ENCODE data around the gene PNPLA5. TPM values are rescaled to one million over a fixed set of nuclear protein-coding genes. Genes with fewer than 3 reads are reported as not detected.

Gene PNPLA5
- total and polyA plus RNA-seq, 2 of the 8 experiments (the other 6 are each of a cell fraction or from before 2014, with no cell fraction given) = 3.9 to 6.8 TPM

GRCh38 chr22:43848366-43849171 lies 43.2 kb downstream of the PNPLA5 start:
- Histone ChIP-seq H4K5ac (ENCODE audit: insufficient read length, low read depth, low read length) (peak overlapping the region; percentile 34), H3K4me2 (ENCODE audit: insufficient read depth in 1 of 2, low read depth in 2 of 2, low read length in 2 of 2) (no peak overlapping the region), H3K56ac (replicated peaks; ENCODE audit: insufficient read length, low read depth, low read length) (no peak overlapping the region), H3K23ac (ENCODE audit: insufficient read length) (no peak overlapping the region), H2BK5ac (ENCODE audit: low read depth, low read length) (peak overlapping the region; percentile 63; the same call in 1 of the 2 replicates), H2BK120ac (replicated peaks; ENCODE audit: low read depth, low read length) (no peak overlapping the region), H3K79me1 (ENCODE audit: low read depth, low read length) (peaks cover 44% of the 10 kb centered on the region), H2AK5ac (ENCODE audit: low read depth, low read length) (no peak overlapping the region), H3K4me1 (replicated peaks in 1 of 4; ENCODE audit: control insufficient read depth in 3 of 4, insufficient read depth in 4 of 4, low read length in 3 of 4) (peaks cover 0 to 16% (median 2%) of the 10 kb centered on the region in 4 experiments; a peak in 5 of 7 replicates), H2BK15ac (ENCODE audit: low read length) (0 out of 2 replicates have a peak overlapping the region, but pooled peaks have one; percentile 53), H2AFZ (ENCODE audit: low read length) (no peak overlapping the region), H3K36me3 (ENCODE audit: control insufficient read depth in 2 of 4, insufficient read depth in 4 of 4, low read length in 3 of 4) (no peaks in the 10 kb centered on the region), H3K4ac (replicated peaks; ENCODE audit: insufficient read length, low read depth, low read length) (no peak overlapping the region), H2BK12ac (ENCODE audit: low read depth, low read length) (no peak overlapping the region), H4K8ac (ENCODE audit: extremely low read depth, insufficient read depth, low read length) (peak overlapping the region; percentile 1; the same call in 1 of the 2 replicates), H3K18ac (ENCODE audit: extremely low read depth, low read length) (no peak overlapping the region), H4K91ac (replicated peaks; ENCODE audit: insufficient read length, low read length) (no peak overlapping the region), H3K79me2 (ENCODE audit: control insufficient read depth in 1 of 2, insufficient read depth in 2 of 2, low read length in 2 of 2) (peaks cover 0 to 68% of the 10 kb centered on the region in 2 experiments; a peak in 3 of 4 replicates), H3K27me3 (replicated peaks in 1 of 4; ENCODE audit: control insufficient read depth in 3 of 4, extremely low read depth in 1 of 4, insufficient read depth in 3 of 4, low read length in 3 of 4) (no peaks in the 10 kb centered on the region), H3K9me3 (ENCODE audit: insufficient read depth in 2 of 2, low read depth in 1 of 2, low read length in 1 of 2) (no peaks in the 10 kb centered on the region), H3K9ac (replicated peaks in 1 of 4; ENCODE audit: extremely low read depth in 1 of 4, low read depth in 3 of 4, low read length in 3 of 4) (0 out of 7 replicates have a peak overlapping the region, but pooled peaks of 1 of the 4 experiments have one; percentile 26), H3K23me2 (ENCODE audit: low read depth, low read length) (peaks cover 4% of the 10 kb centered on the region; the same call in 1 of the 2 replicates), H4K20me1 (replicated peaks in 1 of 2; ENCODE audit: control insufficient read depth in 1 of 2, insufficient read depth in 2 of 2, low read length in 2 of 2) (peaks cover 16 to 35% of the 10 kb centered on the region in 2 experiments), H3K14ac (ENCODE audit: insufficient read length) (no peak overlapping the region), H3K4me3 (ENCODE audit: extremely low read depth in 1 of 4, insufficient read depth in 2 of 4, low read depth in 3 of 4, low read length in 4 of 4) (no peak overlapping the region), H2BK20ac (ENCODE audit: low read length) (no peak overlapping the region), H3K27ac (ENCODE audit: low read depth, low read length) (peak overlapping the region; percentile 39; the same call in 1 of the 2 replicates)
- ChIA-PET POLR2A (ENCODE audit: partially characterized antibody) (interaction anchor here (0.6 to 1.6 kb wide), 4 partner anchors 14 to 348 kb away, joined by 3 to 8 read pairs (median 4); partner anchors contain the start of gene SULT4A1), CTCF (ENCODE audit: partially characterized antibody) (interaction anchor here (0.6 to 2.8 kb wide), 11 partner anchors 9 to 1837 kb away, joined by 3 to 15 read pairs (median 5); no protein-coding TSS in a partner anchor)
- 78% methylated on average over 16 of the region's 16 CpGs; no CpG with 5 or more reads in 1 of the 2 experiments for WGBS, 2 experiments (ENCODE audit: extremely low coverage in 1 of 2, insufficient coverage in 1 of 2, insufficient read length in 1 of 2, insufficient replicate concordance in 2 of 2, low coverage in 1 of 2, low lambda C conversion rate in 2 of 2, missing lambda C conversion rate in 1 of 2)
- FAIRE-seq (peak; percentile 19), DNase-seq (ENCODE audit: low read depth in 1 of 2, low spot score in 2 of 2) (no peak)
- TF ChIP-seq RAD21 (IDR thresholded peaks at IDR 0.05 in 1 of 2, conservative IDR thresholded peaks at IDR 0.05 in 1 of 2; ENCODE audit: low read depth in 2 of 2, low read length in 2 of 2) (peak; percentile 26 to 44), TAF1 (IDR thresholded peaks at IDR 0.05; ENCODE audit: low read depth, low read length) (no peak), SIX5 (IDR thresholded peaks at IDR 0.05; ENCODE audit: low read depth, low read length) (no peak), HDAC2 (IDR thresholded peaks at IDR 0.05; ENCODE audit: borderline replicate concordance in 1 of 2, low read depth in 2 of 2, low read length in 2 of 2) (no peak), CTCF (IDR thresholded peaks at IDR 0.05; ENCODE audit: control extremely low read depth in 1 of 3, insufficient read depth in 1 of 3, low read depth in 1 of 3, low read length in 3 of 3) (peak; percentile 56 to 76 (median 67)), RNF2 (IDR thresholded peaks at IDR 0.05; ENCODE audit: borderline replicate concordance, low read depth, low read length, missing control alignments, poor library complexity, severe bottlenecking) (no peak)
